Stimulated activated CD8-positive, alpha-beta memory T cell treated with anti-CD3 and anti-CD28 coated beads, Interleukin-7, amount 100 ng/mL, for 48 hours (primary cell): ENCODE measurements around the gene BCL11A.

Source experiments
- DNase-seq, 2 donors: peaks; one replicate each; pipeline ENCODE4 v3.0.0-alpha.2; 2020; ENCODE audit warnings: low read depth in 1 of 2; ENCODE audit errors: extremely low read depth in 1 of 2

BCL11A gene

DNA sequence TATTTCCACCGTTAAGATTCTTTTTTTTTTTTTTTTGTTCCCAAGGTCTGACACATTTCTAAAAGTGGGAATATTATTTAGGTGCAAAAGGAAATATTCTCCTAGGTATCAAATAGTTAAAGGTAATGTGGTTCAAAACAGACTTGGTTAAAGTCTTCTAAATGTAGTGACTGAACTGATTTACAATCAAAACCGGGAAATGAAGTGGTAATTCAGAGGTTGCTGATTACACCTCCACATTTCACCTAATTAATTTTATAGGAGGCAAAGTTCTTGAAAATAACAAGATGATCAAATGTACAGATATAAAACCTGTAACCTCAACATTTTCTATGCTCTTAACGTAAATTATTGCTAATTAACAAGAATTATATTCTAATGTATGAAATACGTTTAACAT is 5.1 kb downstream of the BCL11A start:
- no peak for DNase-seq

DNA sequence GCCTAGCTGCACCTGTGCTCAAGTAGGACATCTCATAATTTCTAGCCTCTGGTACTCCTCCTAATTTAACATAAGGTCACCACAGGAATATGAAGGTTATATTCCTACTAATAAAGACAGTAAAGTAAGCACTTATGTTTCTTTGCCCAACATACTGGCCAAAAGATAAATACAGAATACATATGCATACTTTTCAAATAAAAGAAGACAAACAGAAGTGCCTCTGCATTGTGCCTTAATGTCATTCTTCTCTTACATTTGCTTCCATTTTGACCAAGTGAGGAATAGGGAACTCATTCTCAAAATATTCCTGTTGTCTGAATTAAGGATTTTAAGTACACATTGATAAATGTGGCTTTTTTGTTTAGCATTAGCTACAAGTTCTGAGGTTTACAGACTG is 5.6 kb downstream of the BCL11A start:
- no peak for DNase-seq

DNA sequence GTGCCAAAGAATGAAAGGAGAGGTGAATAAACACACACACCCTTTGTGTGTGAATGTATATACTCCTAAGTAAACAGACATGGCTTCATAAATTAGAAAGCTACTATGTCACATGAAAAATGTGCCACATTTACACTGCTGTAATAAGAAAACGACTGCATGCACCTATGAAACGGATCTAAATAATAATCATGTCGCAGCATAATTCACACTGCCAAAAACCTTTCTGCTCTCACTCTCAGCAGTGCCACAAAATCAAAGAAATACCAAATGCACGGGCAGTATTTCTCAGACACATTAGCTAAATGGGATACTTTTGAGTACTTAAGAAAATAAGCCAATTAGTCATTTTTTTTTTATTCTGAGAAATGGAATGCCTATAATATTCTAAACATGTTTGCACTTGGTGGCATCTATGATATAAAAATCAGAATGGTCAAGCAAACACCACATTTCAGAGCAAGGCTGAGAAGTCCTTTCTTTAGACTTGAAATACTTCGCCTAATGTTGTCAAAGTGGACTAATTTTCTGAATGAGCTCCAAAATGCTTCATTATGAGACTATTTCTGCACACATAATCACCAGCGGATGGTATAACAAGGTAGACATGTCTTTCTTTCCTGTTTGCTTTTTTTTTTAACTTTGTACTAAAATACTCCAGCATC is 6.6 kb downstream of the BCL11A start:
- DNase-seq: no peak

DNA sequence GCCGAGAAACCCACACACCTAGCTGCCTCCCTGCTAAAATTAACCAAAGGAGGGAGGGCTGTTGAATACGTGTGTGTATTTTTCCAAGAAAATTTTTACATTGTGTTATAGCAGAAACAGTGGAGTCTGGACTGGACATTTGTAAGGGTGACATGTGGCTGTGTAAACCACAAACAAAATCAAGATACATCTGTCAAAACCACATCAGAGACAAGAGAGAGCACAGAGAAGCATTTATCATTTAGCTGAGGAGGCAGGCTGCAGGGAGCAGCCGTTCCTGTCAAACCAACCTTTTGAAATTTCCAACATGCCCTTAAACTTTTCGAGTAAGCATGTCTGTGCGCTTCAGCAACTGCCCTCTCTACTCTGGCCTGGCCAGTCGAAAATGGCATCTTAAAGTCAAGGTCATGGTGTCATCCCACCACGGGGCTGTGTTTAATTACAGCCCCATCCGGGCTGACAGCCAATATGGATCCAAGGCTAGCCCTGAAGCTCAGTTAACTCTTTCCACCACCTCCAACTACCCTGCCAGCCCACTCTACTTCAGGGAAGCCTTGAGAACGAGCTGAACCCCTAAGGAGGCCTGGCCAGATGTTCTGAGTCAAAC is 8.4 kb downstream of the BCL11A start:
- DNase-seq: no peak

DNA sequence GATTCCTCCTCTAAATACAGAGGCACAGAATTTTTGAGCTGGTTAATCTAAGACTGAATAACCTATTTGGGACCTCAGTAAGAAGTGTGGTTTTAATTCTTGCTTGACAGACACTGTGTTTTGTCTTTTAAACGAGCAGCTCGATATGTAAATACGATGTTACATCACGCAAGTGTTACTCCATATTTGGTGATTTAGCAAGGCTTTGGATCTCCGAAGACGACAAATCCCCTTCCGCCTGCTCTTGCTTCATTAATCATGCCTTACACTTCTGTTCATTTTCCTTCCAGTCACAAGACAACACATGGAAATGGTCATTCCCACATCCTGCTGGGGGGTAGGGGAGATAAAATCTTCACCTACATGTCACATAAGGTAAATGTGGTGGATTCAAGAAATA is 9.4 kb downstream of the BCL11A start:
- no peak for DNase-seq

DNA sequence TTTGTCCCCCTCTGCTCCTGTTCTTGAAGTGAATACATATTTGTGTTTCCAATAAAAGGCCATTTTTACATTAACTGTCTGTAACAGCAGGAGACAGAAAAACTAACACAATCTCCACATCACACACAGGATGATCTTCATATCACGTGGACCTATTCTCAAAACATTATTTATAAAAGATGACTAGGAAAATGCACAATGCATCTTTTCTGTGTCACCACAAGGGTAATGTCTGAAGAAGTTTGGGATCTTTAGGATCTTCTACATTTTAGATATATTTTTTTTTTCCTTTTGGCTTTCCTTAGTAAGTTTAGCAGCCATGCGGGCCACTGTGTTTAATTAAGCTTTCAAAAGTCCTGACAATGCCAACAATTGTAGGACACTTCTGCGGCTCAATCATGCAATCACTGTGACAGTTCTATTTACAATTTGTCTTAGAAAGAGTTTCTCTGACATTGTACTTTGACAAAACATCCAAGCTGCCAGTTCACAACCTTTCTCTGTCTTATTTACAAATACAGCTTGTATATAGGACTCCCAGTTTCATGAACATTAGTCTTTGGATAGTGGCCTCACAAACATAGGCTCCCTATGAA is 12.3 kb downstream of the BCL11A start:
- no peak for DNase-seq

DNA sequence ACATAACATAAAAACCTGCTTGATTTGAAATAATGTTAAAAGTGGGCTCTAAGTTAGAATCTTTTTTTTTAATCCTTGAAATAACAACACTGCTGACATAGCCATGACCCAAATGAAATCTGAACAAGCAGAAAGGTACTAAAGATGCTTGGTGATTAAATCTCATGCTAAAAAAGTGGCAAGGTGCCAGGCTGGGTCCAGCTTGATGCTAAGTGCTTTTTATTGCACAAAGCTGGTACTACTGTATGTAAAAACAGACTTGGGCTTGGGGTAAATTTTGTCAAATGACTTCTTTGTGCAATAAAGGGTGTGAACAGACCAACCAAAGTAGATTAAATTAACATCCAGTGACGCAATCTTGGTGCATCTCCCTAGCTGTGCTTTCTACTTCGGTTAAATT is 13.4 kb downstream of the BCL11A start:
- DNase-seq: no peak

DNA sequence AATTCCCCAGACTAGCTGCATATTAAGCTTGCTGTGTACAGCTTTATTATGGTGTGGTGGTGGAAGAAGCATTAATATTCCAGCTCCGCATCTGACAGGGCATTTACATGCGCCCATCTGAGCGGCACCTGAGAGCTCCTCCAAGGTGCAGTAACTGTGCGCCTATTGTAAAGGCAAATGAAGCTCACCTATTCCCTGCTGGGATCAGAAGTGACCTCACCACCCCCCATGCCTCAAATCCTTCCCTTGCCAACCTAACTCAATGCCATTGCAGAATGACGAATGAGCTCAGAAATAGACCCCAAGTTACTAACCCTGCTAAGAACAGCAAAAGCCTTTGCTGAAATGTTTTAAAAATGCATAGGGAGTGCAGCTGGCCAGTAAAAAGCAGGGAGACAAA is 14.3 kb downstream of the BCL11A start:
- DNase-seq: no peak

DNA sequence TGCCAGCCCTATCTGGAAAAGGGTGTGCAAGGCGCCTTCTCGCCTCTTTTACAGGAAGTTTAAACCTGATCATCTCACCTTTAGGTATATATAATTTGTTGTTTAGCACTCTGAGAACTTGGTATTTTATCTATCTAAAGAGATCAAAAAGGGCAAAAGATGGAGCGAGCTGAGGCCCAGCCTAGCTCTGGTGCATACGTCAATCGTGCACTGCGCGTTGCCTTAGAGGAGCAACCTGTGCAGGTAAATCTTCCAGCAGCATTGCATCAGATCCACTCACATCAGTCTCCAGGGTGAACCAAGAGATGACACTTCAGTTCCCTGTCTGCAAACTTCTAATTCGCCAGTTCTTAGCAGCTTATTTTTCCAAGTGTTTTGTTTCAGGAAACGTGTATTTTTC is 15.4 kb downstream of the BCL11A start:
- no peak for DNase-seq

DNA sequence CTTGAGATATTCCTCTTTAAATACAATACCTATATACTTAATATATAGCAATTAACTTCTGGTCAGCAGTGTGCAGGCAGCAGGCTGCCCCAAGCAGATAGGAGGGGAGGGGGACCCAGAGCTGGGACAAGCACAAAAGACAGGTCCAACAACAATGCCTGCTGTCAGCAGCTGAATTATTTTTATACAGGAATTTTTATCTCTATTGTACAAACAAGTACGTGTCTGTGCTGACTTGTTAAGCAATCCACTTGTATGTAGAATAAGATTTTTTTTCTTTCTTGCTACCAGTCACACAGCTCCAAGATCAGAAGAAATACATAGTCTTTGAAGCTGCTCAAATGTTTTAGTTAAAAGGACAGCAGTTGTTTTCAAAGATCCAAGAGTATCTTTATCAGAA is 16.7 kb downstream of the BCL11A start:
- DNase-seq: no peak

DNA sequence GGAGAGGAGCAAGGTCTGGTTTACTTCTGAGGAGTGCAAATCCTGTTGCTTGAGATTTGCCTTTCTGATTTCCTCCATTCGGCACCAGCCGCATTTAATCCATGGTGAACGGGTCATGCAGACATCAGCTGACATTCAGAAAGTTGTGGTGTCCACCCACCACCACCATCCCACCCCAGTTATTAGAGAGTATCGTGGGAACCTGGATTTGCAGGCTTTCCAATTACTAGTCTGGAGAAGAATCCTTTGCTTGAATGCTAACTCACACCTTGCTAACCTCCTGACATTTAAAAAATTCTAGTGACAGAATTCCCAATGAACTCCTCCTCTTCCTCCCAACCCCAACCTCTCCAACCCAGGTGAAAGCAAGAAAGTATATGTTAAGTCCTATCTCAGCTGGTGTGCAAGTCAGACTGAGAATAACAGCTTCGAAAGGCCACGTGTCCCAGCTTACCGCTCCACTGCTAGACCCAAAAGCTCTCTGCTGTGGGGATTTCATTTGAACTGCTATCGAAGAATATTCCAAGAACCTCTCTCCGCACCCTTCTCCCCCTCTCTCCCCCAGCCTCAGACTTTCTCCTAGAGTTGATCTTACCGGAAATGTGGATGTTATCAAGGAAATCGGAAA is 17.7 kb downstream of the BCL11A start:
- DNase-seq: no peak

DNA sequence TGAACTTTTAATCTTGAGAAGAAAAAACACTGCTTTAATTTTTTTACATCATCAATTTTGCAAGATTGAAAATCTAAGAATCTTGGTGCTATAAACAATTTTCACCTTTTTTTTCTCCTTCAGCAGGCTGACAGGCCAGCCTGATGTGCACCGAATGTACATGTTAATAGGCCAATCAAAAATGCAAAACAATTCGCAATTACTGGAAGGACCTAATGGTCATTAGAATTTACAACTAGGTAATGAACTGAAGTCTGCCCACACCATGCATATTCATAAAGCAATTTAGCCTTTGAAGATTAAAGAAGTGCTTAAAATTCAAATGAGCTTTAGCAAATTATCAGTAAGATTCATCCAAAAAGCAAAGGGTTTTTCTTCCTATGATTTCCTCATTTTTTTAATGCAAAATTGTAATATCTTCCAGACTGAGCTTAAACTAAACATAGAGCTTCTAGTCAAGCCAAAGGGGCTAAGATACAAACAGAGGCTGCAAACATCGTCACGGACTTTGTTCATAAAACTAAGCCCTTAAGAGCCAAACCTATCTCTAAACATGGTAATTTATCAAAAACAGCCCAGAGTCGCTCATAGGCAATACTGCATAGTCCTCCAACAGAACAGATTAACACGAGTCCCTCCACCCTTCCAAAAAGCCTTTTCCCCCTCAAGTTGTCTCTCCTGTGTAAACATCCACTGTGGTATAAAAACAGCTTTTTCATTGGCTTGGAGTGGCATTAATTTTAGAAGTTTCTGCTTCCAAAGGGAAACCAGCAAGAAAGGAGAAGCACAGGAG is 18.4 kb downstream of the BCL11A start:
- no peak for DNase-seq

DNA sequence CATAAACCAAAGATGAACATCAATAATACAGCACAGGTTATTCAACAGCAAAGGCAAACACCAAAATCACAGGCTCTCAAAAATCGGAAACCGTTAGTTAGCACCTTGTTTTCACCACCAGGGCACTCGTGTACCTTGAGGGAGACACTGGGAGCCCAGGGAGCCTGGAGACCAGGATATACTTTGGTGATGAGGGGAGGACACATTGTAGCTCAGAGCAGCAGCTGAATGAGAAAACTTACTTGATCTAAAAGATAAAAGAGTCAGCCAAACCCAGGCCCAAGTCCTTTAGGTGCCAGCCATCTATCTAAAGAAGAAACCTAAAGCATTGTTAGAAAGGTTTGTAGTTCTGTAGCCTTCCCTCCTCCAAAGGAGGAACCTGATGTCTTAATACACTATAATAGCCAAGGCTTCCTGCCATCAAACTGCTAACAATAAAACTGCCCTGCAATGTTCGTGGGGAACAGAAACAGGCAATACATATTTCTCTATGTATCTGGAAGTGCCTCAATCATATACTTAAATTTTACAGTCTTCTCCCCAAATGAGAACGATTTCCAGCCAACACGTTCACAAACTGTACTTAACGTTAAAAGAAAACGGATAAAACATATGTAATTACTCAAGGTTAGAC is 19.3 kb downstream of the BCL11A start:
- no peak for DNase-seq

DNA sequence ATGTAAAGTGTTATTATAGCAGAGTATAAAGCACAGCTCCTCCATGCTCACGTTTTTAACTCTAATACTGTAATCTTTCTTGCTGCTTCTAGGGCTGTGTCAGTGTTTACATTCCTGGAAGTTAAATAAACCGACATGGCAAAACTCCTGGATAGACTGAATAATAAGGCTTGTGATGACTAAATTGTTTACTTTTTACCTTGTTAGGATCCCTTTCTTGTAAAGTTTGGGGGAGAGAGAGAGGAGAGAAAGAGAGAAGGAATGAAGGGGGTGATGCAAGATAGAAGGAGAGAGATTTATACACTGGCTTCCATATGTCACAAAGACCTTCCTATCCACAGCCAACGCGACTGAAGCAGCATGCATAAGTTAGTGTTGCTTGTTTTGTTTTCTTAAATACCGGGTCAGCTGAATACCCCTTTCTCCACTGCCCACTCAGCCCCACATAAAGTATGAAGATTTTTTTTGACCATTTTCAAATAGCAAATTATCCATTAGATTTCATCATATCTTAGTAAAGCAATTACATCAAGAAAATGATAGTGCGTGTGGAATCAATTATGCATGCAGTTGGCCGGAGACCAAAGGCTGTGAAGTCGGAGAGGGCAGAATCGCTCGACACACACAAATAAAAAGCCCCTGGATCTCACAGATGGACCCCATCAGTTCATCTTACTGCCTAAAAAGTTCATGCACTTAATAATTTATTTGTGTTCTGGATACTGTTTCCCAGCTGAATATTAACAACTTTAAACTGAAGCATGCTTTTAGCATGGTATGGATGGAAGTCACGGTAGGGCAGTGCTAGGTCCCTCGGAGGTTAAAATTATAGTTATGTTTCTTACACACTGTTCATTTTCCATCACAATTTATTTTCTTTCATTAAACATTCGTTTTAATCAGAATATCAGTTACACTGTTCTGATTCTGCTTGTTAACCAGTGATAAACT is 20.1 kb downstream of the BCL11A start:
- no peak for DNase-seq

DNA sequence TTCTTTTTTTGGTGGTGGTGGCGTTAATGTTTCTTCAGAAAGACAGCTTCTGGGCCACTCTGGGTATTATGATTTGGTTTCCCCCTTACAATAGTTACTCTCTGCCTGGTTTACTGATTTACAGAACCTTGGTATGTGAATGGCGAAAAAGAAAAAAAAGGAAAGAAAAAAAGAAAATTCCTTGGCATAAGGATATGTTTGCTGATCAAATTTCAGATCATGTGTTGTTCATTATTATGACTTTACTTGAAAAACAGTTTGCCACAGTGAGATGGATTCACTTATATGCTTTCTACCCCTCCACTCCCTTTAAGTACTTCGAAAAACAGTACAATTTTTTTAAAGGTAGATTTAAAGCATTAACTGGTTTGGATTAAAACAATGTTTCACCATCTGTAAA is 21.0 kb downstream of the BCL11A start:
- DNase-seq: no peak

DNA sequence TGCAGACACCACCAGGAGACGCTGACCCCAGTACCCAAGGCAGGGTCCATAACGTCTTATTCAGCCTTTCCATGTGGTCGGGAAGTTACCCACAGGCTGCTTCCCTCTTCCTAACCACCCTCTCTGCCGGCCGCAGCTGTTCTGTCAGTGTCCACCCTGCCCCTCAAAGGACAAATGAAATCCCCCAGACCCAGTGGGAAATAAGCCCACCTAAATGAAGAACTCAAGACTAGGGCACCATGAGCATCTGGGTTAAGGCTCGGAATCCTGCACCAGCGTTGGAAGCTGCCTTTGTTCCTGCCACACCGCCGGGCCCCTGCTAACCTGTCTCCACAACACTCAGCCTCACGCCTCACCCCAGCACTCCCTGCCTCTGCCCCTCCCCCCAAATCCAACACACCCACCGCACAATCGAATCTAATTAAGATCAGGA is 21.7 kb downstream of the BCL11A start:
- DNase-seq: no peak

DNA sequence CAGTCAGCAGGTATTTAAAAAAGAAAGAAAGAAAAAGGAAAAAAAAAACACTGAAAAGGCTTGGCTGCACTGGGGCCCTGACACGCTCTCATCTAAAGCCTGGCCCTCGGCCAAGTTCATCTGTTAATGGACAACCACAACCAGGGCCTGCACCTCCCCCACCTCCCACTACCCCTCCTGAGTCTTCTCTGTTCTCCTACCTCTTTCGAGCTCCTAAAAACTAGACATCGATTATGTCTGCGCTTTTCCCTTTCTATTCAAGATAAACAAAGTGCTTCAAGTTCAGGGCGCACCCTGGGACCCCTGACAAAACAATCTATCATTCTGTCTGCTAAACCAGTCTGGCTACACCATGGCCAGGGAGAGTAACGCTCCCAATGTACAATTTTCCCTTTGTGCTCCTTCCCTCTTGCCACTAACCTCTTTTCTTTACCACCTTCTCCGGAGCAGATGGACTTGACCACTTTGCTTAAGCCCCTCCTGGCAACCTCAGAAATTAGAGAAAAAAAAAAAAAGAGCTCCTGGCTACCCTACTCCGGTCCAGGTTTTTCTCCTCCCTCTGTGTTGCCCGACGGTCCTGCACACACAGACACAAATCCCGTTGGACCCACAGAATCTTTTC is 22.7 kb downstream of the BCL11A start:
- DNase-seq: no peak

DNA sequence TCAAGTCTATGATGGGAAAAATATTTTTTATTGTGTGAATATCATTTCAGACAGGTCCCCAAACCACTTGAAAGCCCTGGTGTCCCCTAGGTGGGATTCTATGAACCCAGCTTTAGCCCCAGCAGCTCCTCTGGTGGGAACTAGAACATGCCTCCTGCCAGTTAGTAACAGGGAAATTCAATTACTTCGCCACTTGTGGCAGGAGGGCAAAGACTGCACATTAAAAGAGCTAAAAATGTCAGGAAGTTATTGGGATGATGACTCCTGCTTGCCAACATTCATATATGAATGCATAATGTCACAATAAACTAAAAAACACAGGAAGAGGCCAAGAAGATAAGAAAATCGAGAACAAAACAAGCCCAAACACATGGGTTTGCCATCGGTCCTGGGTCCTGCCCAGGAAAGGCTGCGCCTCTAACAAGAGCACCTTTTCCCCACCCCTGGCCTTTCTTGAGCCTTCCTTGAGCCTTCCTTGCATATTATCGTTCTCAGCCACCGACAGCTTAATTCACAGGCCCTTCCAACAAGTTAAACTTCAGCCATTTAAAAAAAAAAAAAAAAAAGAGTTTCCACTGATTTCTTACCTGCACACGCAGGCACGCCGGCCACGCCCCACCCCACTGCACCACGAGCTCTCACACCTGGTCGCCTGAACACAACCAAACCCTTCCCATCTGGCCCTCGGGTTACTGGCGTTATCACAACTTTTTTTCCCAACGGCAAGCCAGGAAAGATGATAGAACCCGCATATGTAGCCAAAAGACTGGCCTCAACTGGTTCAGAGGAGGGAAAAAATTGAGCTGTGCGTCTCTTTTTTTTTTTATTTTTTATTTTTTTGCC is 23.4 kb downstream of the BCL11A start:
- no peak for DNase-seq
